Measurements from ENCODE around the gene SPCS3. TPM values are rescaled to one million over a fixed set of nuclear protein-coding genes. Genes with fewer than 3 reads are reported as not detected.

SPCS3 gene
- total RNA-seq, 1 experiment from 2014 or later = 117 TPM

- CTCF ChIA-PET = no interaction called here
- Mint-ChIP-seq H3K27me3 (ENCODE audit: low read depth) (no peaks in the 10 kb centered on the region; the same call in 1 of the 2 replicates), H3K9me3 (no peaks in the 10 kb centered on the region), H3K4me1 (peaks cover 7% of the 10 kb centered on the region), H3K27ac (no peak overlapping the region), H3K36me3 (no peaks in the 10 kb centered on the region), H3K4me3 (no peak overlapping the region)
- no peak for DNase-seq (ENCODE audit: low spot score)
- no peak for ATAC-seq
- POLR2A ChIA-PET = interaction anchor here (0.6 kb wide), 1 partner anchor 318 kb away, joined by 6 read pairs; no protein-coding TSS in a partner anchor
- TF ChIP-seq ATF3 (CRISPR knock-in tag; conservative IDR thresholded peaks at IDR 0.05) = no peak
- TF ChIP-seq HMGA2 (CRISPR knock-in tag; IDR thresholded peaks at IDR 0.05) = peak; percentile 52
- TF ChIP-seq RELA (CRISPR knock-in tag; IDR thresholded peaks at IDR 0.05; ENCODE audit: borderline replicate concordance) = no peak
Observed at GRCh38 chr4:176313596-176314336, 6.0 kb upstream of the SPCS3 start.

- TF ChIP-seq AFF4 (CRISPR knock-in tag; IDR thresholded peaks at IDR 0.05; ENCODE audit: borderline replicate concordance) (no peak), USF2 (CRISPR knock-in tag; IDR thresholded peaks at IDR 0.05) (no peak), ESRRA (CRISPR knock-in tag; IDR thresholded peaks at IDR 0.05; ENCODE audit: borderline replicate concordance) (no peak), CDX4 (CRISPR knock-in tag; IDR thresholded peaks at IDR 0.05; ENCODE audit: borderline replicate concordance) (no peak), SOX15 (CRISPR knock-in tag; IDR thresholded peaks at IDR 0.05) (no peak), OVOL2 (CRISPR knock-in tag; IDR thresholded peaks at IDR 0.05; ENCODE audit: borderline replicate concordance) (no peak), ZNF121 (CRISPR knock-in tag; IDR thresholded peaks at IDR 0.05) (no peak), CREM (CRISPR knock-in tag; IDR thresholded peaks at IDR 0.05) (no peak), CBFB (CRISPR knock-in tag; IDR thresholded peaks at IDR 0.05; ENCODE audit: low read depth) (no peak), ZNF396 (CRISPR knock-in tag; IDR thresholded peaks at IDR 0.05; ENCODE audit: borderline replicate concordance) (no peak), PREB (CRISPR knock-in tag; IDR thresholded peaks at IDR 0.05; ENCODE audit: borderline replicate concordance) (no peak), TEAD1 (CRISPR knock-in tag; IDR thresholded peaks at IDR 0.05) (no peak), STAT6 (CRISPR knock-in tag; conservative IDR thresholded peaks at IDR 0.05; ENCODE audit: low read depth) (no peak), FOXJ3 (CRISPR knock-in tag; IDR thresholded peaks at IDR 0.05; ENCODE audit: borderline replicate concordance) (no peak), ZMAT4 (CRISPR knock-in tag; IDR thresholded peaks at IDR 0.05) (no peak), RORB (CRISPR knock-in tag; IDR thresholded peaks at IDR 0.05) (no peak), USF1 (CRISPR knock-in tag; IDR thresholded peaks at IDR 0.05) (no peak), RELA (CRISPR knock-in tag; IDR thresholded peaks at IDR 0.05; ENCODE audit: borderline replicate concordance) (no peak)
- H3K4me1 Mint-ChIP-seq = peaks cover 38% of the 10 kb centered on the region
- no peaks in the 10 kb centered on the region for H3K27me3 Mint-ChIP-seq (ENCODE audit: low read depth)
- POLR2A ChIA-PET = no interaction called here
- DNase-seq (ENCODE audit: low spot score) (no peak), ATAC-seq (peak; percentile 45)
- H3K27ac Mint-ChIP-seq = peak overlapping the region; percentile 96
- H3K4me3 Mint-ChIP-seq = peak overlapping the region; percentile 89
- H3K36me3 Mint-ChIP-seq = no peaks in the 10 kb centered on the region
- H3K9me3 Mint-ChIP-seq = no peaks in the 10 kb centered on the region
- CTCF ChIA-PET = no interaction called here
Observed at GRCh38 chr4:176319151-176319703, 539 bp upstream of the SPCS3 start.

Data from WTC11 (cell line).